ENCODE results near the gene CFD. TPM values are rescaled to one million over a fixed set of nuclear protein-coding genes. Genes with fewer than 3 reads are reported as not detected.
"Not testable (repeated sequence)": the region's sequence is repeated elsewhere in the genome, so short reads cannot be mapped to it uniquely, and the experiment has no call there.

CFD gene
- total RNA-seq, 1 donor from 2014 or later: 5.2 TPM

GRCh38 chr19:889662-890295 lies 30.3 kb downstream of the CFD start:
- TF ChIP-seq CTCF (conservative IDR thresholded peaks at IDR 0.05; ENCODE audit: low read depth, low read length): no peak
- no peak overlapping the region for H3K4me3 ChIP-seq (ENCODE audit: low read depth, low read length)
- no peak for DNase-seq (ENCODE audit: low read depth)

- TF ChIP-seq CTCF (conservative IDR thresholded peaks at IDR 0.05; ENCODE audit: low read depth, low read length): no peak
These were observed 31.4 kb downstream of the CFD start for GRCh38 chr19:890831-891230.

GRCh38 chr19:891421-892200 lies 32.1 kb downstream of the CFD start:
- H3K4me3 ChIP-seq (ENCODE audit: low read depth, low read length): peak overlapping the region; percentile 89
- DNase-seq (ENCODE audit: low read depth): not testable (repeated sequence)

More at GRCh38 chr19:890831-891230, 31.4 kb downstream of the CFD start:
- DNase-seq (ENCODE audit: low read depth): no peak
- H3K4me3 ChIP-seq (ENCODE audit: low read depth, low read length): no peak overlapping the region

- no peak for TF ChIP-seq CTCF (conservative IDR thresholded peaks at IDR 0.05; ENCODE audit: low read depth, low read length)
- no peak for DNase-seq (ENCODE audit: low read depth)
- peak overlapping the region; percentile 89 for H3K4me3 ChIP-seq (ENCODE audit: low read depth, low read length)
These were observed 32.9 kb downstream of the CFD start for GRCh38 chr19:892243-892893.

- peak within 1 kb of the TSS; percentile 89 for H3K4me3 ChIP-seq (ENCODE audit: low read depth, low read length)
- no peak for TF ChIP-seq CTCF (conservative IDR thresholded peaks at IDR 0.05; ENCODE audit: low read depth, low read length)
- DNase-seq (ENCODE audit: low read depth): peak; percentile 59
These were observed 33.6 kb downstream of the CFD start, which contains the start of the genes MED16 and RNU6-9 for GRCh38 chr19:892894-893689. Gene MED16, minus strand, starts transcription at chr19:893187. Its CDS starts 2,056 bp downstream, at chr19:891131. Gene RNU6-9, plus strand, starts transcription at chr19:893484.

GRCh38 chr19:896434-896833 lies 37.0 kb downstream of the CFD start:
- TF ChIP-seq CTCF (conservative IDR thresholded peaks at IDR 0.05; ENCODE audit: low read depth, low read length): no peak
- no peak overlapping the region for H3K4me3 ChIP-seq (ENCODE audit: low read depth, low read length)
- DNase-seq (ENCODE audit: low read depth): no peak
